Esophagus squamous epithelium (tissue), 4 donors: ENCODE measurements around the gene SDHB.

Experiments
- CTCF ChIP-seq, 6 experiments: fragments of 450-650 bp in 4 of 6; fragments of 200-600 bp in 2 of 6; sonication (generic) in 2 of 6; IDR thresholded peaks; one replicate each; pipeline ENCODE4 v1.5.1; 2016 to 2019; ENCODE audit warnings: antibody characterized with exemption in 6 of 6, mild to moderate bottlenecking in 4 of 6, moderate library complexity in 4 of 6
- POLR2A ChIP-seq, 4 donors: fragments of 450-650 bp; IDR thresholded peaks; one replicate each; pipeline ENCODE4 v1.6.1; 2017; ENCODE audit warnings: antibody characterized with exemption in 4 of 4, mild to moderate bottlenecking in 4 of 4, moderate library complexity in 3 of 4

- no peak for TF ChIP-seq CTCF (IDR thresholded peaks at IDR 0.05)
- no peak for TF ChIP-seq POLR2A (IDR thresholded peaks at IDR 0.05)
Measured at GRCh38 chr1:17067465-17068240, 13.8 kb upstream of the SDHB start.
